Gastrocnemius medialis (tissue), 4 donors: Measurements from ENCODE around the gene VIPR2.

ENCODE experiments used
- CTCF ChIP-seq, 5 experiments: fragments of 450-650 bp in 3 of 5; fragments of 200-600 bp in 2 of 5; sonication (generic) in 2 of 5; IDR thresholded peaks in 4 of 5; conservative IDR thresholded peaks in 1 of 5; 1 replicate in 4 of 5; 2 replicates in 1 of 5; pipeline ENCODE4 v1.5.1; 2016 to 2019; ENCODE audit warnings: antibody characterized with exemption in 5 of 5, mild to moderate bottlenecking in 3 of 5, moderate library complexity in 3 of 5
- POLR2A ChIP-seq, 2 donors: fragments of 450-650 bp; IDR thresholded peaks; one replicate each; pipeline ENCODE4 v1.6.1; 2017; ENCODE audit warnings: antibody characterized with exemption in 2 of 2, mild to moderate bottlenecking in 2 of 2, moderate library complexity in 2 of 2

GRCh38 chr7:159071260-159071659 lies 73.4 kb downstream of the VIPR2 start:
- no peak for TF ChIP-seq CTCF (IDR thresholded peaks at IDR 0.05 in 4 of 5, conservative IDR thresholded peaks at IDR 0.05 in 1 of 5)
- TF ChIP-seq POLR2A (IDR thresholded peaks at IDR 0.05) = no peak
